Body of pancreas (tissue), 4 donors: ENCODE measurements around the gene TCEANC2. TPM values are rescaled to one million over a fixed set of nuclear protein-coding genes. Genes with fewer than 3 reads are reported as not detected.
"Not testable (repeated sequence)": the region's sequence is repeated elsewhere in the genome, so short reads cannot be mapped to it uniquely, and the experiment has no call there.

Experiments used
- ATAC-seq: fragments of 150-250 bp; one replicate; pipeline ENCODE4 v1.9.1; 2016
- DNase-seq, 4 donors: peaks; one replicate each; pipeline ENCODE4 v3.0.0-alpha.2; 2019
- H3K27ac ChIP-seq, 4 donors: fragments of 200-600 bp; sonication (generic); 1 replicate in 3 of 4; 2 replicates in 1 of 4; pipeline versions ENCODE4 v1.5.1 to v1.6.1; 2016 to 2019; ENCODE audit warnings: mild to moderate bottlenecking in 1 of 4, mixed read lengths in 1 of 4, moderate library complexity in 1 of 4
- H3K27me3 ChIP-seq, 2 donors: fragments of 200-600 bp; sonication (generic); one replicate each; pipeline ENCODE4 v1.6.0; 2016; ENCODE audit warnings: mild to moderate bottlenecking in 1 of 2
- H3K36me3 ChIP-seq, 2 donors: fragments of 200-600 bp; sonication (generic); replicated peaks in 1 of 2; 2 replicates each; pipeline ENCODE4 v1.5.1; 2016; ENCODE audit warnings: low read depth in 2 of 2; ENCODE audit not compliant: insufficient read depth in 1 of 2
- H3K4me1 ChIP-seq: fragments of 200-600 bp; sonication (generic); one replicate; pipeline ENCODE4 v1.6.0; 2016
- H3K4me3 ChIP-seq, 2 donors: fragments of 200-600 bp; sonication (generic); 1 replicate in 1 of 2; 2 replicates in 1 of 2; pipeline ENCODE4 v1.5.1; 2016 to 2019
- H3K9me3 ChIP-seq, 3 donors: fragments of 200-600 bp; sonication (generic); 1 replicate in 2 of 3; 2 replicates in 1 of 3; pipeline ENCODE4 v1.5.1; 2016
- POLR2A ChIP-seq, 3 donors: fragments of 450-650 bp; IDR thresholded peaks; one replicate each; pipeline ENCODE4 v1.6.1; 2016; ENCODE audit warnings: antibody characterized with exemption in 3 of 3, mild to moderate bottlenecking in 2 of 3
- WGBS, 2 donors: methylation state at CpG; one replicate each; pipeline ENCODE4 v1.1.5; 2017; 5-methylcytosine and 5-hydroxymethylcytosine counted together
- intact Hi-C: fragments of 100-400 bp; cut with DNase I; formaldehyde crosslinking; loops from one replicate; pipeline ENCODE4 v1.15.1; 2023
- total RNA-seq, 2 donors: library from RNA; depleted of rRNA; stranded (reverse); fragments of >200 nt; gene quantifications; one replicate each; pipeline ENCODE4 v1.1.0, GENCODE V29; 2016
- TF ChIP-seq, protein P1 (sequence below), 7 experiments: fragments of 450-650 bp in 4 of 7; fragments of 200-600 bp in 3 of 7; sonication (generic) in 3 of 7; IDR thresholded peaks; one replicate each; pipeline ENCODE4 v1.5.1; 2016 to 2019; ENCODE audit warnings: antibody characterized with exemption in 7 of 7

TCEANC2 gene
- total RNA-seq, 2 donors from 2014 or later: 1.3 to 2.9 TPM

DNA sequence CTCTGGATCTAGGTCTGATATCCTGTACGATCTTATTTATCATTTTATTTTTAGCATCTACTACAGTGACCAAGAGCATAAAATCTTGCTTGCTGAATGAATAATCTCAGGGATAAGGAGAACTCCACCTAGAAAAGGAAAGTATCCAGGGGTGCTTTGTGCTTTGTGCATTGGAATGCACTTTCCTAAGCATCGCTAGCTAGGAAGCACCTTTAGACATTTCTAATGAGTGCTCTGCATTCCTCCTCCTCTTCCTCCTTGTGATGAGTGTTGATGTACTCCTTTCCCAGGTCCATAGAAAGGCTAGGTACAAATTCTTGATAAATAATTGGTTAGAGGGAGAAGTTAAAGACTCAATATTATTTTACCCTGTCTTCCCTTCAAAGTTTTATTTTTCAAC is 31.4 kb downstream of the TCEANC2 start:
- H3K27ac ChIP-seq: no peak overlapping the region
- no peaks in the 10 kb centered on the region for H3K9me3 ChIP-seq
- DNase-seq: no peak
- no peaks in the 10 kb centered on the region for H3K27me3 ChIP-seq
- ATAC-seq: no peak
- H3K4me3 ChIP-seq: no peak overlapping the region
- TF ChIP-seq, protein P1, sequence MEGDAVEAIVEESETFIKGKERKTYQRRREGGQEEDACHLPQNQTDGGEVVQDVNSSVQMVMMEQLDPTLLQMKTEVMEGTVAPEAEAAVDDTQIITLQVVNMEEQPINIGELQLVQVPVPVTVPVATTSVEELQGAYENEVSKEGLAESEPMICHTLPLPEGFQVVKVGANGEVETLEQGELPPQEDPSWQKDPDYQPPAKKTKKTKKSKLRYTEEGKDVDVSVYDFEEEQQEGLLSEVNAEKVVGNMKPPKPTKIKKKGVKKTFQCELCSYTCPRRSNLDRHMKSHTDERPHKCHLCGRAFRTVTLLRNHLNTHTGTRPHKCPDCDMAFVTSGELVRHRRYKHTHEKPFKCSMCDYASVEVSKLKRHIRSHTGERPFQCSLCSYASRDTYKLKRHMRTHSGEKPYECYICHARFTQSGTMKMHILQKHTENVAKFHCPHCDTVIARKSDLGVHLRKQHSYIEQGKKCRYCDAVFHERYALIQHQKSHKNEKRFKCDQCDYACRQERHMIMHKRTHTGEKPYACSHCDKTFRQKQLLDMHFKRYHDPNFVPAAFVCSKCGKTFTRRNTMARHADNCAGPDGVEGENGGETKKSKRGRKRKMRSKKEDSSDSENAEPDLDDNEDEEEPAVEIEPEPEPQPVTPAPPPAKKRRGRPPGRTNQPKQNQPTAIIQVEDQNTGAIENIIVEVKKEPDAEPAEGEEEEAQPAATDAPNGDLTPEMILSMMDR (IDR thresholded peaks at IDR 0.05): no peak
- TF ChIP-seq POLR2A (IDR thresholded peaks at IDR 0.05): no peak
- H3K36me3 ChIP-seq: no peaks in the 10 kb centered on the region
- intact Hi-C loops: no loop called here
- peaks cover 13% of the 10 kb centered on the region for H3K4me1 ChIP-seq
- 80 to 85% methylated on average over 2 of the region's 2 CpGs for WGBS, 2 donors

DNA sequence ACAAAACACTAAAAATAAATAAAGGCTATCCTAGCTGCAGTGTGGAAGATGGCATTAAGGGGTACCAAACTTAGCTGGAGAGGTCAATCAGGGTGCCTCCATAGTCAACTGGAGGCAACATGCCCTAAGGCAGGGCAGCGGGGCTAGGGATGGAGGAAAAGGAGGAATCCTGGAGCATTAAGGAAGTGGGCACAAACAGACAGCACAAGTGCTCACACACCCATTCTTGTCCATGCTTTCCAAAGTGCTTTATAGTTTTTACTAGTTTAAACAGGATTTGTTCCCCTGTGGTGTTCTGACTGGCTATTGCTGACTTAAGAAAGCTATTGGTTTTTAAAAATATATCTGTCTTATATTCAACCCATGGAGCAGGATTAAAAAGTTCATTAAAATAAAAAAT is 33.3 kb downstream of the TCEANC2 start:
- ATAC-seq: no peak
- H3K36me3 ChIP-seq: no peaks in the 10 kb centered on the region
- H3K4me3 ChIP-seq: no peak overlapping the region
- TF ChIP-seq, protein P1 (IDR thresholded peaks at IDR 0.05): no peak
- TF ChIP-seq POLR2A (IDR thresholded peaks at IDR 0.05): no peak
- no peak for DNase-seq
- H3K27me3 ChIP-seq: no peaks in the 10 kb centered on the region
- H3K4me1 ChIP-seq: peaks cover under 1% of the 10 kb centered on the region
- H3K9me3 ChIP-seq: no peaks in the 10 kb centered on the region
- intact Hi-C loops: no loop called here
- H3K27ac ChIP-seq: no peak overlapping the region
- WGBS, 2 donors: 92 to 100% methylated on average over 1 of the region's 1 CpG

DNA sequence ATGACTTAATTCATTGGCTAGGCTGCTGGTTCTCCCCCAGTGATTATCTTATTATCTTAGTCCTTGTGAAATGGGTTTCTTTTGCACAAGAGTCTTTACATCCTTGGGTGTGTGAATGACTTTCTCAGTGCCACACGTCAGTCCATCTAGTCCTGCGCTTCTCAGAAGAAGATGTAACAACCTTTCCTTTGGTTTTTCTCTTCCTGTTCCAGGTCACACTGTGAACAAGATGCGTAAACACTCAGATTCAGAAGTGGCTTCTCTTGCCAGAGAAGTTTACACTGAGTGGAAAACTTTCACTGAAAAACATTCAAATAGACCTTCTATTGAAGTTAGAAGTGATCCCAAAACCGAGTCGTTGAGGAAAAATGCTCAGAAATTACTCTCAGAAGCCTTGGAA is 35.0 kb downstream of the TCEANC2 start:
- no peak overlapping the region for H3K27ac ChIP-seq
- H3K4me1 ChIP-seq: no peaks in the 10 kb centered on the region
- no peaks in the 10 kb centered on the region for H3K36me3 ChIP-seq
- TF ChIP-seq, protein P1 (IDR thresholded peaks at IDR 0.05): no peak
- TF ChIP-seq POLR2A (IDR thresholded peaks at IDR 0.05): no peak
- no peak for ATAC-seq
- H3K27me3 ChIP-seq: no peaks in the 10 kb centered on the region
- WGBS, 2 donors: 82 to 91% methylated on average over 5 of the region's 5 CpGs
- intact Hi-C loops: no loop called here
- no peak for DNase-seq
- no peak overlapping the region for H3K4me3 ChIP-seq
- no peaks in the 10 kb centered on the region for H3K9me3 ChIP-seq

DNA sequence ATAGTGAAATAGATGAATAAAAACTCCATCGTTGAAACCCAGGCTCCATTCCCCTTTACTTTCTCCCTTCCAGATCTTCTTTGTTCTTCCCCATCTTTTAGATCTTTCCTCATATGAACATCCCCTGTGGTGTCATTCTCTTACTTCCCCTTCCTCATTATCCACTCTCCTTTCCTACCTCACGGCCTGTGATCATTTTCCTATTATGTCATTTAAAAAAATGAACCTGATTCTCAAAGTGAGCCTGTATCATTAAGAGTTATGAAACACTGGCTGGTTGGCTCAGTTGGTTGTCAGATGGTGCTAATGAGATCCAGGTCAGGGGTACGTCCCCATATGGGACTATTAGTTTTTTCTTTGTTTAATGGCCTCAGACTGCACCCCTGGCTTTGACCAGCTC is 38.3 kb downstream of the TCEANC2 start:
- intact Hi-C loops: no loop called here
- 86% methylated on average over 3 of the region's 3 CpGs for WGBS, 2 donors
- Histone ChIP-seq H3K36me3 (no peaks in the 10 kb centered on the region), H3K9me3 (no peaks in the 10 kb centered on the region), H3K4me3 (no peak overlapping the region), H3K27ac (no peak overlapping the region), H3K4me1 (peaks cover 29% of the 10 kb centered on the region), H3K27me3 (no peaks in the 10 kb centered on the region)
- DNase-seq (no peak), ATAC-seq (no peak)
- TF ChIP-seq, protein P1 (IDR thresholded peaks at IDR 0.05): no peak
- TF ChIP-seq POLR2A (IDR thresholded peaks at IDR 0.05): no peak

DNA sequence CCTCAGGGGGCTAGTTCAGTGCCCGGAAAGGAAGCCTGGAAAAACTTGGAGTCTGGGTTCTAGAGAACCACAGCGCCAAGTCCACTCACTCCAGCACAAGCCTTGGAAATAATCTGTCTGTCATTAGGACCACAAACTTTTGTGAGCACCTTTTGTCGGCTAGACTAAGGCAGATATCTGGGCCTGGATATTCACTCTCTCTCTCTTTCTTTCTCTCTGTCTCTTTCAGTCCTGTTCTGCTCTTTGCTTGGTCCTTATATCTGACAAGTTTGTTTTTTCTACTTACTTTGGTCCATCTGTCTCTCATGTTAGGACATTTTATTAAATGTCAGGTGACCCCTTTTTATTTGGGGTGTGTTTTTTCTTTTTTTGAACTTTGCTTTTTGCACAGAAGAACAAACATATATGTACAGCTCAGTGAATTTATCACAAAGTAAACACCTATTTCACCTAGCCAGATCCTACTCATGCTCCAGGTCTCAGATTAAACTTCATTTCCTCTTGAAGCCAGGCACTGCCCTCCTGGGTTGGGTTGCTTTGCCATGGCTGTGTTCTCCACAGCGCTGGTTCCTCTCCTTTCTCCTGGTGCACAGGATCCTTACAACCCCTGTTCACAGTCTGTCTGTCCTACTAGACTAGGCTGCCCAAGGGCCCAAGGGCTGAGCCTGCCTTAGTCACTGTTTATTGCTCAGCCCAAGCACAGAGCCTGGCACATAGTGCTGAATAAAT is 40.8 kb downstream of the TCEANC2 start:
- whole genome bisulfite sequencing, 2 donors: 38 to 41% methylated on average over 4 of the region's 4 CpGs
- peak; percentile 70 for ATAC-seq
- Histone ChIP-seq H3K4me3 (no peak overlapping the region), H3K36me3 (no peaks in the 10 kb centered on the region), H3K4me1 (peaks cover 29% of the 10 kb centered on the region), H3K27me3 (no peaks in the 10 kb centered on the region), H3K9me3 (no peaks in the 10 kb centered on the region), H3K27ac (peak overlapping the region; percentile 55 to 79 (median 66))
- intact Hi-C loops: no loop called here
- DNase-seq: peak; percentile 25 to 39 (median 31)
- TF ChIP-seq POLR2A (IDR thresholded peaks at IDR 0.05): no peak
- TF ChIP-seq, protein P1 (IDR thresholded peaks at IDR 0.05): no peak

DNA sequence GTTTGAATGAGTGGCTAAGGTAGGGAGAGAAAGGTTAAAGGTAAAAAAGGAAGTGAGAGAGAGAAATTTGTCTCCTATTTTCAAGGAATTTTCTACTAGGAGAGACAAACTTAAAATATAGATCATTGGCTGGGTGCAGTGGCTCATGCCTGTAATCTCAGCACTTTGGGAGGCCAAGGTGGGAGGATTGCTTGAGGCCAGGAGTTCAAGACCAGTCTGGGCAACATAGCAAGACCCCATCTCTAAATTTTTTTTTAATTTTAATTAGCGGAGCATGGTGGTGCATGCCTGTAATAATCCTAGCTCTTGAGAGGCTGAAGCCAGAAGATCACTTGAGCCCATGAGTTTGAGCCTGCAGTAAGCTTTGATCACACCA is 41.3 kb downstream of the TCEANC2 start:
- DNase-seq, H3K36me3 ChIP-seq, intact Hi-C loops, H3K4me3 ChIP-seq, H3K9me3 ChIP-seq, H3K27me3 ChIP-seq, ATAC-seq: not testable (repeated sequence)
- peak overlapping the region; percentile 55 to 79 (median 66) for H3K27ac ChIP-seq
- 45 to 100% methylated on average over 1 of the region's 1 CpG for WGBS, 2 donors
- peaks cover 29% of the 10 kb centered on the region for H3K4me1 ChIP-seq
